Putamen (tissue), 1 donor: ENCODE measurements around the gene ATG3.
"Not testable (repeated sequence)": the region's sequence is repeated elsewhere in the genome, so short reads cannot be mapped to it uniquely, and the experiment has no call there.

Experiments used
- DNase-seq: peaks from one replicate; pipeline ENCODE4 v3.0.0-alpha.2; 2016; ENCODE audit warnings: low spot score

The ATG3 gene

DNA sequence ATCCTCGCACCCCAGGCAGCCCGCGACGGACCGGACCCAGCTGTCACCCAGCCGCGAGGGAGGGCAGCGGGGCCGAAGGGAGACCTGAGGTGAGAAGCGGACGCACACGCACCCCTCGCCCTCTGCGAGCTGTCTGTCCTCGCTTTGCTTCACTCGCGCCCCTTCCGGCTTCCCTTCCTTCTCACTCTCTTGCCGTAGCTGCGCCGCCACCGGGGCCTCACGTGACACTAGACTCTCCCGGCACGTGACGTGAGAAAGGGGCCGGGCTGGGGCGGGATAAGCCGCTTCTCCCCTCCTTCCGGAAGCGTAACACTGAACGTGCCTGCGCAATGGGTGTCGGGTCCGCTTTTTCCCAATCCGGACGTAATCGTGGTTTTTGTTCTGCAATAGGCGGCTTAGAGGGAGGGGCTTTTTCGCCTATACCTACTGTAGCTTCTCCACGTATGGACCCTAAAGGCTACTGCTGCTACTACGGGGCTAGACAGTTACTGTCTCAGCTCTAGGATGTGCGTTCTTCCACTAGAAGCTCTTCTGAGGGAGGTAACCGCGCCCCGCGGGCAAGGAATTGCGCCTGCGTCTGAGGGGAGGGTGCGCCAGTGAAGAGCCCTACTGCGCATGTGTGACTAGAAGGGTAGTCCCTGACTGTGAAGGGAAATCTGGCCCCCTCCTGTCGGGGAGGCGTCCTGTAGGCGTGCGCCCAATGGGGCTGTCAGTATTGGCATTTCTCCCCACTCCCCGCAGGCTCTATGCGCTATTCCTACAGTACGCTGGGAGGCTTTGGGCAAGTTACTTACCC is at the start of gene ATG3, which contains the start of gene SLC35A5:
TSS of gene ATG3 (minus strand) at position 229 of the 796 bp plus-strand sequence. CDS start 434 bp downstream, outside the sequence.
TSS of gene SLC35A5 (plus strand) at position 312 of the 796 bp plus-strand sequence. CDS start 1,359 bp downstream, outside the sequence.
- peak; percentile 98 for DNase-seq

DNA sequence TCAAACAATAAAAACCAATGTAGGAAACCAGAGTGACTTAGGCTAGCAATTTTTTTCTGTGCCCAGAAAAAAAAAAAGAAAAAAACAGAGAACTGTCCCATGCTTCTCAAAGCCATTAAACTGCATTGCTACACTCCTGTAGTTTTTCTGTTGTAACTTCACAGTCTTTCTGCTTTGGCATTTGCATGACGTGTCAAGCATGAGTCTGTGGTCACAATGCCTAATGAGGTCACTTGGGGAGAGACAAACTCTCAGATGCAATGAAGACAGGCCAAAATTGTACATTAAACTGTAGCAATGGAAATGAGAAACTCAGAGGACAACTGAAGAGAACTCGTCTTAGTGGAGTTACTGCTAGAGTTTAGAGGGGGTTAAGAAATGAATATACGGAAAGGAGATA is 48.4 kb upstream of the ATG3 start:
- no peak for DNase-seq

DNA sequence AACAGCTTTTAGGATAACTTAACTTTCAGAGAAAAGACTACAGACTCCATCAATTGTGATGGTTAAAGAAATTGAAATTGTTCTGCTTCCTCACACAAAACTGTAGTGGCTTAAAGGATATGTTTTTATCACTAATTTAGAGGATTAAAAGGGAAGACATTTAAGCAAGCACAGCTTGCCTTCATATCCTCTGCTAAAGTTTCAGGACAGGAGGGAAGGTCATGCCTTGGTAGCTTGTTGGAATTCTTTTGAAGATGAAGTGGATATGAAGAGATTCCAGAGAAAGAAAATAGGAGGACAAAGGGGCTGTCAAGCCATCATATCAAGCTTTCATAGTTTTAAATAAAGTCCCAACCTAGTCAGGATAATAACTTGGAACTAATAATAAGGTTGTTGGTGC is 46.1 kb upstream of the ATG3 start:
- no peak for DNase-seq

DNA sequence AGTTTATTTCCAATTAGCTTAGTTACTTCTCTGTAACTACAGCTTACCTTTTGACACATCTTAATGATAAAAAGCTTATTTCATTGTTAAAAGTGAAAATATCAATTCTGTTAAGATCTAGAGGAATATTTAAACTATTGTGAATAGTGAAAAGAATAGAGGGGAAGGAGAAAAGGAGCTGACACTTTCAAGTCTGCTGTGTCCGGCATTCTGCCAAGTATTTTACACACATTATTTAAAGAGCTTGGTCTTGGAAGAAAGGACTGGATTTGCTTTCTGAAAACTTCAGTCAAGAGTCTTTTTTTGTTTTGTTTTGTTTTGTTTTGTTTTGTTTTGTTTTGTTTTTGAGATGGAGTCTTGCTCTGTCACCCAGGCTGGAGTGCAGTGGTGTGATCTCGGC is 44.3 kb upstream of the ATG3 start:
- no peak for DNase-seq

DNA sequence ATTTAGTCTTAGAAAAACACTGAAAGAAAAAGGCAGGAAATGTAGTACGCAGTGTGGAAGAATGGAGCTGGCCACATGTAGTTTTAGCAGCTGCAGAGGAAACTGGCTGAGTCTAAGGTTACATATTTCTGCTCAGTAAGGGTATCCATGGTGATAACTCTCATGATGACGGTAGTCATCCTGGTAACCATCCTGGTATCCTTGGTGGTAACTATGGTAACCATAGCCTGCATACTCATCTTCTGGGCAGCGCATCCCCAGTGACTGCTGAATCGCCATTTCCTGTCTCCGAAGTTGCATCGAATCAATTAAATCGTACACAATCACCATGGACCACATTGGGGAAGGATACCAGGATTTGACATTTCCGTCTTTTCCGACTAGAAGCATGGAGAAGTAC is 43.5 kb upstream of the ATG3 start:
- DNase-seq = no peak

DNA sequence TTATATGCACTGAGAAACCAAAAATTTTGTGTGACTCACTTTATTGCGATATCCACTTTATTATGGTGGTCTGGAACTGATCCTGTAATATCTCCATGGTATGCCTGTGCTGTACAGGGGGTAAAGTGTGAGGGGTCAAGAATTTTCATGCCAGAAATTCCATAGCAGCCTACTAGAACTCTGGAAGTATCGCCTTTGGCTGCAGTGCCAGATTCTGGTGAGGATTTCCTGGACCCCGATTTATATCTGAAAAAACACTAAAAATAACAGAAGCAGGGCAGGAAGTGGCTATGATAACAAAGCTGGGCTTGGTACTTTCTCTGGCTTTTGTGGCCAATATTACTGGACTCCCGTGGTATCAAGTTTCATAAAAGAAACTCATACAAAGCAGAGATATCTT is 42.8 kb upstream of the ATG3 start:
- DNase-seq = no peak

DNA sequence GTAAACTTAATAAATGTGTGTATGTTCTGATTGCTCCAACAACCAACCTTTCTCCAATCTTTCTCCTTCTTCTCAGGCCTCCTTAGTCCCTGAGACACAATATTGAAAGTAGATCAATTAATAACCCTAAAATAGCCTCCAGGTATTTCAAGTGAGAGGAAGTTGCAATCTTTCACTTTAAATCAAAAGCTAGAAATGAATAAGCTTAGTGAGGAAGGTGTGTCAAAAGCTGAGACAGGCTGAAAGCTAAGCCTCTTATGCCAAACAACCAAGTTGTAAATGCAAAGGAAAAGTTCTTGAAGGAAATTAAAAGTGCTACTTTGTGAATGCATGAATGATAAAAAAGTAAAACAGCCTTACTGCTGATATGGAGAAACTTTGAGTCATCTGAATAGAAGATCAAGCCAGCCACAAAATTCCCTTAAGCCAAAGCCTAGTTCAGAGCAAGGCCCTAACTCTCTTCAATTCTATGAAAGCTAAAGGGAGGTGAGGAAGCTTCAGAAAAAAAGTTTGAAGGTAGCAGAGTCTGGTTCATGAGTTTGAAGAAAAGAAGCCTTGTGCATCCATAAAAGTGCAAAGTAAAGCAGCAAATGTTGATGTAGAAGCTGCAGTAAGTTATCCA is 40.6 kb upstream of the ATG3 start:
- no peak for DNase-seq

DNA sequence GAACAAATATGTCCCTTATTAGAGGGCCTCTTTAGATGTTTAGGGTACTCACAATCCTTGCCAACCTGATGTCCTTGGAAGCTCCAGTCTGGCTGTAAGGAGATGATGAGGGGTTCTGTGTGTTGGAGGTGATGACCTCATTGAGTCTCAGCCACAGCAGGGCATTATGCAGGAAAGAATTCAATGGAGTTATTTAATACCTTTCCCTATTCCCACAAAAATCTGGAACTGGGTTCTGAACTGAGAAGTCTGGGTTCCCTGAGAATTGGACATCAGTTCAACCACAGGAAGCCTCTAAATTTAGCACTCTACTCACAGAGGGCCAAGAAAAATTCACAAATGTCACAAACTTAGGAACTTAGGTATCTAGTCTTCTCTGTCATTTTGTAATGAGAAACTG is 37.0 kb upstream of the ATG3 start:
- no peak for DNase-seq

DNA sequence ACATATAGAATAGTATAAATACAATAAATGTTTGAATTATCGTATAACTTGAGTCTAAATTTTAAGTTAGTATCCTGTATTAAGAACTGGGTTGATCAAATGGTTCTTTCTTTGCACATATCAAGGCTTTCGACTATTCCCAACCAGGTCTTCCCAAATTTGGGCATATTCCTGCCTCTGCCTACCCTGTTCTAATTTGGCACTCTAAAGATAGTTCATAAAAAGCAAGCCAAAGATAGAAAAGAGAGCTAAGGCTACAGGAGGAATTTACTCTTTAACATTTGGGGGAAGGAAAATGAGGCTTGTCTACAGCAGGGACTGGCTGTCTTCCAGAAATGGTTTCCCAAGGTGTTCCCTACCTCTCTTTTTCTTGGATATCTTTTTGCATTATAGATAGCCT is 36.2 kb upstream of the ATG3 start:
- peak; percentile 75 for DNase-seq

DNA sequence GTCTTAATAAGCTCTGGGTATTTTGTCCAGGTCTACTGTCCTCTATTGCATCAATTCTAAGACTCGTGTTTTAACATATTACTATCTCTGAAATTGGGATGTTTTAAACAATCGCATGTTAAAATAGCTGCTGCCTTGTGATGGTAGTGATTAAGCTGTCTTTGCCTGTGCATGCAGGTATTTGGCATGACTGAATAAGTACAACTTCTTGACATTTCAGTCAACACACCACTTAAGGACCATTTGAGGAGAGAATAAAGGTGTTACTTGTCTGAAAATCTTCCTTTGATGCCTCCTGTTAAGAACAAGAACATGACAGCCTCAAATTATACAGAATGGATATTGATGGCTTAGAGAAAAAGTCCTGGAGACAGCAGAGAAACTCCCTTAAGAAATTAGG is 33.1 kb upstream of the ATG3 start:
- DNase-seq = no peak

DNA sequence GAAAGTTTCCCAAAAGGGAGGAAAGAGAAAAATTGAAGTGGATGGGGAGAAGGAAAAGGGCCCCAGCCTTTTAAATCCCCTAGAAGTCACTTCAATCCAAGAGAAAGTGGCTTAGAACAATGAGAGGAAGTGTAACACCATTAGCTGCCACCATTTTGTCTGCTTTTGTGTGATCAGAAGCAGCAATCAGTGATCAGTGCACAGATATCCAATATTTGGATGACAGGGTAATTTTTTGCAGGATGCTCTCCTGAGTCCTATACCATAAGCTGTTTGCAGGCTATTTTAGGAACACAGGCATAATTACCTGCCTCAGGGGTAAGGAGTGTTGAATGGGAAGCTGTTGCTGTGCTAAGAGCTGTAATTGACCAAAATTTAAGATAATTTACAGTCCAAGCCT is 31.5 kb upstream of the ATG3 start:
- DNase-seq = no peak

DNA sequence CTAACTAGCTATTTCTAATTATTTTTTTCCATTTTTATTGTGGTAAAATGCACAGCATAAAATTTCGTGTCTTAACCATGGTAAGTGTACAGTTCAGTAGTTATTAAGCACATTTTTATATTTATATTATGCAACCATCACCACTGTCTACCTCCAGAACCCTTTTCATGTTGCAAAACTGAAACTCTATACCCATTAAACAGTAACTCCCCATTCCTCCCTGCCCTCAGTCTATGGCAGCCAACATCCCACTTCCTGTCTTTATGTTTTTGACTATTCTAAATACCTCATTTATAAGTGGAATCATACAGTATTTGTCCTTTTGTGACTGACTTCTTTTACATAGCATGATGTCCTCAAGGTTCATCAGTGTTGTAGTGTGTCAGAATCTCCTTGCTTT is 25.6 kb upstream of the ATG3 start:
- DNase-seq = no peak

DNA sequence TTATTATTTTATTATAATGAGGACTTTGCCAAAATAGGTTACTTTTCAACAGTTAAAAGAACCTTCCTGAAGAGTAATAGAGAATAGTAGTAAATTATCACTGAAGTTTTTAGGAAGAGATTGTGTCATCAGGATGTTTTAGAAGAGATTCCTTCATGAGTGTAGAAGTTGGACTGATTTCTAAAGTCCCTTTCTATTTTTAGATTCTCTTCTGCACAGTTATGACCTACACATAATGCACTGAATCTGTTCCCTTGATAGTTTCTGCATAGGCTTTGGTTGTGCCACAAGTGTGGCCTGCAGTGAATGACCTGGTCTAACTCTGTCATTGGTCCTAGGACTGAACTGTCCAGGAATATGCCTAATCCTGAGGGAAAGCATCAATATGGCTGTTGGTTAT is 24.0 kb upstream of the ATG3 start:
- DNase-seq = no peak

DNA sequence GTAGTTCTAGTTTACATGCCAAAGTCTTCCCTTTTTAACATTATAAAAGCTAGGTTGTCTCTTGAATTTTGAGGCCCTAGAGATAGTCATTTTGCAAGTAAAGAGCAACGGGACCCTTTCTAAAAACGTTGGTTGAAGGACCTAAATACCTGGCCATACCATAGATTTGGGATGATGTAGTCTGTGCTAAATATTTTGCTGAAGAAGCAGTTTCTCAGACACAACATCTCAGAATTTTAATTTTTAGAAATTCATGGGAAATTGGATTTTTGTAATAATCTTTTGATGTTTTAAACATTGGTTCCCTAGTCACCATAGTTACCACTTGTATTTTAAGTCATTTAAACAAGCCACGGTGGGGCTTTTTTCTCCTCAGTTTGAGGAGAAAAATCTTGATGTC is 21.3 kb upstream of the ATG3 start:
- DNase-seq = no peak

DNA sequence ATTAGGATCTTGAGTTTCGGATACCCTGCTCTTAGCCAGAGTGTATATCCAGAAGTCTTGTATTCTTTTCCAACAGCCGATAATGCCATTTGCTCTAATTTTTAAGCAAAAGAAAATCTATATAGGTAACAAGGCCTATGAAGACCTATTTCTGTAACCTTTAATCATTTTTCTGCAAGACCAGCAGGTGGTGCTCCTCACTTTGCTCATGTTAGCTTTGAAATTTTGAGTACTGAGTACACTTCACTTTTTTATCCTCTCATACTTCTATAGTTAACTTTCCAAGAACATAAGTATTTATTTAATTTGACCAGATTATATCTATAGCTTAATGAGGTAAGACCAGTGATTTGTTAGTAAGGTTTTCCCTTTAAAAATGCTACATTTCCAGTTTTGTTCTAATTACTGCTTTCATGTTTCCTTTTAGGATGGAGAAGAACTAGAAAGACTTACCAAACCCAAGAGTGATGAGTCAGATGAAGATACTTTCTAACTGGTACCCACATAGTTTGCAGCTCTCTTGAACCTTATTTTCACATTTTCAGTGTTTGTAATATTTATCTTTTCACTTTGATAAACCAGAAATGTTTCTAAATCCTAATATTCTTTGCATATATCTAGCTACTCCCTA is 20.6 kb upstream of the ATG3 start:
- no peak for DNase-seq

DNA sequence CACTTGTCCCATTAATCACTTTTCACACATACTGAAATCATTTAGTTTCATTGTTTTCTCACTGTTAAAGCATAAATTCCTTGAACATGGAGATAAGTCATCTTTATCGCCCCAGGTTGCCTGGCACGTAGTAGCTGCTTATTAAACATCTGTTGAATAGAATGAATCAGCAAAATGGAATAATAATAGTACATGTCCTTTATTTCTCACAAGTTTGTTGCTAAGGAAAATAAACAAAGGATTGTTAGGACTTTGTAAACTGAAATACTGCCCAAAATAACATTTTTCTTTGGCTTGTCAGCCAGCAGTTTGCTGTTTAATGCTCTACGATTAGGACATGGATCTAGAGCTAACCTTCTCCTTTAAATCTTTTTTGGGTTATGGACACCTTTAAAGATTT is 17.9 kb upstream of the ATG3 start:
- no peak for DNase-seq

DNA sequence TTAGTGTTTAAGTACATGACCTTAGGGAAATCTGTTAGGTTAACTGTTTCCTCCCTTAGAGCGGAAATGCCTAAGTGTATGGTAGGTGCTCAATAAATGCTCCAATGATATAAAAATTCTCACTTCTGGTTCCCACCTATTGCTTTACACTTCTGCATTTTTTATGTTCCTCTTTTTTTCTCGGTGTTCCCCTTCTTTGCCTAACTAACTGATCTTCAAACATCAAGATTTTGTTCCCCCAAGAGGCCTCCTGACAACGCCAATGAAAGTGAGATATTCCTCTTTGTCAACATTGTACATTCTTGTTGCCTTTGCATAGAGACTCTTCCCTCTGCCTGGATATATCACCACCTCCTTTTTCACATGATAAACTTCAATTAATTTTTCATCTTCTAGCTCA is 17.5 kb upstream of the ATG3 start:
- no peak for DNase-seq

DNA sequence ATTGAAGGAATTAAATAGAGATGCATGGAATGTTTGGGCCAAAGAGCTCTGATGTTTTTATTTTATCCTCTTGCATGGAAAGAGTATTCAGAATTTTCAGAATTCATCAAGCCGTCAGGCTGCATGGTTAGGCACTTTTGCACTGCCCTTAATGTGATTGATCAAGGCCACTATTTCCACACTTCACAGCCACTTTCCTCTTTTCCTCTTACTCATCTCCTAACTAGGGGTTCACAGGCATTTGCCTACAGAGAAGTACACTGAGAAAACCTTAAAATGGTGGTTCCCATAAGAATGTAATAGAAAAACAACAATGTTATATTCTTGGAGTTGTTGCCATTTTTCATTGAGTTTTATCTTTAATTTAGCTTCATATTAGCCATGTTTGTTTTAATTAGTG is 10.9 kb upstream of the ATG3 start:
- DNase-seq = no peak

DNA sequence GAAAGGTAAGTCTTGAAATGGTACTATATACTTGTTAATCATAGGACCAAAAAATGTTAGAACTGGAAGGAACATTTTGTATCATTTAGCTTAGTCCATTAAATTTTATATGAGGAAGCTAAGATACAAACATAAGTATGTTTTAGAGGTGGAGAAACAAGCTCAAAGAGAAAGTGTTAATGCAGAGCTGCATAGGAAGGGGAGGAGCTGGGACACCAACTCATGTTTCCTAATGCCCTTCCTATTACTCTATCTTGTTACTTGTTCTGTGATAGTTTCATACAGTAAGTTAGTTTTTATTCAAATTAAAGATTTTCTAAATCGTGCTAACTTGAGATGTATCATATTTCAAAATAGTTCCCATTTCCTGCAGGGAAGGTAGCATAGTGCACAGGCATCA is 7.5 kb upstream of the ATG3 start:
- DNase-seq = no peak

DNA sequence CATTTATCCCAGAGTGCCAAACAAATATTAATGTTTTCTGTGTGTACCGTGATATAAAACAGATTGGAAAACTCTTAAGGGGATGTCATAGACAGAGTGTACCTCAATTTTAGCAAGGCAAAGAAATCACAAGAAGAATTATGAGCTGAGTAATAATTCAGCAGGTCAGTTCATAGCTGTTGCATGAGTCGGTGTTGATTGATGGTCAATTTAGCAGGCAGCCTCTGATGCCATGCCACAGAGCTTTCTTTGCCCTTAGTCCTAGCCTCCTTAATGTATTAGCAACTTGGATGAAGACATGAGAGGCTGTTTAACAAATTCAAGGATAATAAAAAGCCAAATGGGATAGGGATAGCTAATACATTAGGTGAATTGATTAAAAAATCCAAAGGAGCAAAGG is 6.9 kb upstream of the ATG3 start:
- no peak for DNase-seq

DNA sequence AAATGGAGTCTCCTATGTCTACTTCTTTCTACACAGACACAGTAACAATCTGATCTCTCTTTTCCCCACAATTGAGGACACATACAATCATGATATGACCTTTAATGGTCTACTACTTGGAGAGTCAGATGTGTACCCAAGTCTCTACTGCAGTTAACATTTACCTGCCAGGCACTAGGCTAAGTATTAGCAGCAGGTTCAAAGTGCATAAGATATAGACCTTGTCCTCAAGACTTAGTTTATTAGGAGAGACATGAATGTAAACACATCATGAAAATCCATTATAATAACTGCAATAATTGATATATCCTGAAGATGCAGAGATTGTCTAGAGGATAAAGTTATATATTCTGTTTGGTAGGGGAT is 3.2 kb upstream of the ATG3 start:
- DNase-seq = no peak

DNA sequence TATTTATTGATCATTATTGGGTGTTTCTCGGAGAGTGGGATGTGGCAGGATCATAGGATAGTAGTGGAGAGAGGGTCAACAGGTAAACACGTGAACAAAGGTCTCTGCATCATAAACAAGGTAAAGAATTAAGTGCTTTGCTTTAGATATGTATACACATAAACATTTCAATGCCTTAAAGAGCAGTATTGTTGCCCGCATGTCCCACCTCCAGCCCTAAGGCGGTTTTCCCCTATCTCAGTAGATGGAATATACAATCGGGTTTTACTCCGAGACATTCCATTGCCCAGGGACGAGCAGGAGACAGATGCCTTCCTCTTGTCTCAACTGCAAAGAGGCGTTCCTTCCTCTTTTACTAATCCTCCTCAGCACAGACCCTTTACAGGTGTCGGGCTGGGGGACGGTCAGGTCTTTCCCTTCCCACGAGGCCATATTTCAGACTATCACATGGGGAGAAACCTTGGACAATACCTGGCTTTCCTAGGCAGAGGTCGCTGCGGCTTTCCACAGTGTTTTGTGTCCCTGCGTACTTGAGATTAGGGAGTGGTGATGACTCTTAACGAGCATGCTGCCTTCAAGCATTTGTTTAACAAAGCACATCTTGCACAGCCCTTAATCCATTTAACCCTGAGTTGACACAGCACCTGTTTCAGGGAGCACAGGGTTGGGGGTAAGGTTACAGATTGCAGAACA is 2.6 kb upstream of the ATG3 start:
- not testable (repeated sequence) for DNase-seq

DNA sequence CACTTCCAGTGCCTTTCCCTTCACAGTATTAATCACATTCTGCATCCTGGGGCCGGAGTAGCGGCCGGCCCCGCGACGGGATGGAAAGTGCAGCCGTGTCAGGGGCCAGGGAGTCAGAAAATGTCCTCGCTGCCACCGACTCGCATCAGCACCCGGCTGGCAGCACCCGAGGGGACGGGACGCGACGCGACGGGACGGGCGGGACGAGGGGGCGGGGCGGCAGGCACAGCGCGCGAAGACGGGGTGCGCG is 353 bp downstream of the ATG3 start:
- no peak for DNase-seq
